GM21723 (cell line): ENCODE results near the gene SNF8.

Experiments
- ATAC-seq: cut with Tn5 transposase; IDR thresholded peaks from one replicate; pipeline ENCODE4 v1.9.1; 2021; ENCODE audit warnings: mild to moderate bottlenecking, moderate library complexity; ENCODE audit not compliant: unreplicated experiment

The SNF8 gene

GRCh38 chr17:48930435-48930873 is 14.2 kb downstream of the SNF8 start:
- no peak for ATAC-seq

- no peak for ATAC-seq
These were observed 14.9 kb downstream of the SNF8 start for GRCh38 chr17:48929812-48930165.

GRCh38 chr17:48928876-48929811 is 15.5 kb downstream of the SNF8 start:
- ATAC-seq = no peak

- no peak for ATAC-seq
These were observed 16.5 kb downstream of the SNF8 start for GRCh38 chr17:48927978-48928745.

- ATAC-seq = no peak
These were observed 18.7 kb downstream of the SNF8 start for GRCh38 chr17:48925991-48926342.

- ATAC-seq = no peak
These were observed 19.2 kb downstream of the SNF8 start for GRCh38 chr17:48925251-48925990.

- ATAC-seq = peak; percentile 72
These were observed 29.0 kb downstream of the SNF8 start for GRCh38 chr17:48915459-48916282.

- ATAC-seq = no peak
These were observed 32.2 kb downstream of the SNF8 start for GRCh38 chr17:48912476-48912875.

GRCh38 chr17:48910370-48910769 is 34.3 kb downstream of the SNF8 start:
- no peak for ATAC-seq

GRCh38 chr17:48909783-48910182 is 34.9 kb downstream of the SNF8 start:
- no peak for ATAC-seq

GRCh38 chr17:48908853-48909394 is 35.7 kb downstream of the SNF8 start:
- ATAC-seq = peak; percentile 41

GRCh38 chr17:48908047-48908843 is 36.4 kb downstream of the SNF8 start, which contains the start of gene UBE2Z:
UBE2Z (plus strand) TSS chr17:48908407; CDS start chr17:48908504, 97 bp downstream.
- peak; percentile 77 for ATAC-seq

- no peak for ATAC-seq
These were observed 37.0 kb downstream of the SNF8 start for GRCh38 chr17:48907713-48908046.

- ATAC-seq = no peak
These were observed 38.6 kb downstream of the SNF8 start for GRCh38 chr17:48905987-48906515.

GRCh38 chr17:48904428-48904827 is 40.2 kb downstream of the SNF8 start:
- ATAC-seq = no peak

GRCh38 chr17:48903401-48903800 is 41.2 kb downstream of the SNF8 start:
- ATAC-seq = no peak

GRCh38 chr17:48901241-48901640 is 43.4 kb downstream of the SNF8 start:
- no peak for ATAC-seq

- ATAC-seq = no peak
These were observed 49.8 kb downstream of the SNF8 start for GRCh38 chr17:48894886-48895285.
